Measurements from ENCODE around the gene CPXM1. TPM values are rescaled to one million over a fixed set of nuclear protein-coding genes. Genes with fewer than 3 reads are reported as not detected.

CPXM1 gene
- total RNA-seq, 2 donors from 2014 or later, result 7.4 to 35.5 TPM

GRCh38 chr20:2768632-2769015 is 31.8 kb downstream of the CPXM1 start:
- WGBS, result 28% methylated on average over 5 of the region's 5 CpGs
- no peak for DNase-seq (ENCODE audit: low spot score)
- no peaks in the 10 kb centered on the region for H3K27me3 ChIP-seq (replicated peaks; ENCODE audit: insufficient read depth)
- intact Hi-C loops (cut with DNase I), result no loop called here
- H3K4me1 ChIP-seq (replicated peaks), result peaks cover 21% of the 10 kb centered on the region
- peak overlapping the region; percentile 73 to 77 for H3K27ac ChIP-seq
- no peak for TF ChIP-seq POLR2AphosphoS5 (IDR thresholded peaks at IDR 0.05)
- TF ChIP-seq, protein P1, sequence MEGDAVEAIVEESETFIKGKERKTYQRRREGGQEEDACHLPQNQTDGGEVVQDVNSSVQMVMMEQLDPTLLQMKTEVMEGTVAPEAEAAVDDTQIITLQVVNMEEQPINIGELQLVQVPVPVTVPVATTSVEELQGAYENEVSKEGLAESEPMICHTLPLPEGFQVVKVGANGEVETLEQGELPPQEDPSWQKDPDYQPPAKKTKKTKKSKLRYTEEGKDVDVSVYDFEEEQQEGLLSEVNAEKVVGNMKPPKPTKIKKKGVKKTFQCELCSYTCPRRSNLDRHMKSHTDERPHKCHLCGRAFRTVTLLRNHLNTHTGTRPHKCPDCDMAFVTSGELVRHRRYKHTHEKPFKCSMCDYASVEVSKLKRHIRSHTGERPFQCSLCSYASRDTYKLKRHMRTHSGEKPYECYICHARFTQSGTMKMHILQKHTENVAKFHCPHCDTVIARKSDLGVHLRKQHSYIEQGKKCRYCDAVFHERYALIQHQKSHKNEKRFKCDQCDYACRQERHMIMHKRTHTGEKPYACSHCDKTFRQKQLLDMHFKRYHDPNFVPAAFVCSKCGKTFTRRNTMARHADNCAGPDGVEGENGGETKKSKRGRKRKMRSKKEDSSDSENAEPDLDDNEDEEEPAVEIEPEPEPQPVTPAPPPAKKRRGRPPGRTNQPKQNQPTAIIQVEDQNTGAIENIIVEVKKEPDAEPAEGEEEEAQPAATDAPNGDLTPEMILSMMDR (IDR thresholded peaks at IDR 0.05), result no peak
- TF ChIP-seq POLR2A (IDR thresholded peaks at IDR 0.05), result no peak
- H3K9me3 ChIP-seq, result no peaks in the 10 kb centered on the region
- no peak overlapping the region for H3K4me3 ChIP-seq
- no peaks in the 10 kb centered on the region for H3K36me3 ChIP-seq

DNA sequence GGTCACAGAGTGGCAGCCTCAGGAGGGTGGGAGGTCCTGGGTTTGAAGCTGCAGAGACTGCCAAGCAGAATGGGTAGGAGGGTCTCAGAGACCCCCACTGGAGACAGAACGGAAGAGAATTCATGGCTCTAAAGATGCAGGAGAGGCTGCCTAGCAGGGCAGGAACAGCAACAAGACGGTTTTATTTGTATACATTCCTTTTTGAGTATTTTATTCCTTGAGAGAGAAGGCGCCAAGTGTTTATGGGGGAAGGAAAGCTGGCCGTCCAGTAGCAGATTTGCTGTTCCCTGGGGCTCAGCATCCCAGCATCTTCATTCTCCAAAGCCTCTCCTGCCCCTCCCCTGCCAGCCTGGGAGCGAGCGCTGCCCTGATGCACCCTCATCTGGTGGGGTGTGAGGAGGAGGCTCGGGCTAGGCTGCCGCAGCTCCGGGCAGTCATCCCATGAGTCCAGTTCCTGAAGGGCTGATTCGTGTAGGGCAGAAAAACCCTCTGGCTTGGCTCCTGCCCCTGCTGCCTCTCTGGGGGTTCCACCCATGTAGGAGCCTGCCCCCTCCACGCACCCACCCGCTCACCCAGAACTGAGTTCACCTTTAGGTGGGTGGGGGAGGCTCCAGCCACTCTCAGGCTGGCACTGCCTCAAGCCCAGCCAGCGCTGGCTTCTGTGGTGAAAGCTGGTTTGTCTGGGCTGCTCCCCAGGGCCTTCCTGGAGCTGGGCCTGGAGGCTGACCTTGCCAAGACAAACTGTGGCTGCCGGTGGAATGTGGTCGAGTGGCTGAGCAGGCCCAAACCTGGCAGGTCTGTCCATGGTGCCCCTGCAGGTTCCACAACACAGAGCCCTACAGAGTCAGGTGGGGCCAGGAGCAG is 32.4 kb downstream of the CPXM1 start:
- WGBS, result 18% methylated on average over 15 of the region's 15 CpGs
- H3K27me3 ChIP-seq (replicated peaks; ENCODE audit: insufficient read depth), result no peaks in the 10 kb centered on the region
- DNase-seq (ENCODE audit: low spot score), result peak; percentile 97
- H3K27ac ChIP-seq, result peak overlapping the region; percentile 73 to 77
- H3K36me3 ChIP-seq, result no peaks in the 10 kb centered on the region
- intact Hi-C loops (cut with DNase I), result no loop called here
- H3K4me3 ChIP-seq, result no peak overlapping the region
- peaks cover 21% of the 10 kb centered on the region for H3K4me1 ChIP-seq (replicated peaks)
- TF ChIP-seq POLR2AphosphoS5 (IDR thresholded peaks at IDR 0.05) (peak; percentile 86), POLR2A (IDR thresholded peaks at IDR 0.05) (no peak)
- TF ChIP-seq, protein P1 (IDR thresholded peaks at IDR 0.05), result peak in 2 of 4 experiments; percentile 8 to 21
- H3K9me3 ChIP-seq, result no peaks in the 10 kb centered on the region

GRCh38 chr20:2763186-2763585 is 37.2 kb downstream of the CPXM1 start:
- H3K27ac ChIP-seq, result no peak overlapping the region
- intact Hi-C loops (cut with DNase I), result no loop called here
- no peak overlapping the region for H3K4me3 ChIP-seq
- TF ChIP-seq POLR2A (IDR thresholded peaks at IDR 0.05), result no peak
- TF ChIP-seq, protein P1 (IDR thresholded peaks at IDR 0.05), result no peak
- no peak for TF ChIP-seq POLR2AphosphoS5 (IDR thresholded peaks at IDR 0.05)
- no peaks in the 10 kb centered on the region for H3K9me3 ChIP-seq
- WGBS, result 36% methylated on average over 5 of the region's 5 CpGs
- H3K27me3 ChIP-seq (replicated peaks; ENCODE audit: insufficient read depth), result no peaks in the 10 kb centered on the region
- no peaks in the 10 kb centered on the region for H3K36me3 ChIP-seq
- H3K4me1 ChIP-seq (replicated peaks), result peaks cover 6% of the 10 kb centered on the region
- DNase-seq (ENCODE audit: low spot score), result no peak

GRCh38 chr20:2762578-2763131 is 37.8 kb downstream of the CPXM1 start:
- WGBS, result 33% methylated on average over 2 of the region's 2 CpGs
- TF ChIP-seq POLR2A (IDR thresholded peaks at IDR 0.05), result no peak
- TF ChIP-seq, protein P1 (IDR thresholded peaks at IDR 0.05), result no peak
- no peak for TF ChIP-seq POLR2AphosphoS5 (IDR thresholded peaks at IDR 0.05)
- H3K36me3 ChIP-seq, result no peaks in the 10 kb centered on the region
- H3K27ac ChIP-seq, result no peak overlapping the region
- H3K4me1 ChIP-seq (replicated peaks), result peaks cover 6% of the 10 kb centered on the region
- H3K4me3 ChIP-seq, result no peak overlapping the region
- DNase-seq (ENCODE audit: low spot score), result no peak
- H3K9me3 ChIP-seq, result no peaks in the 10 kb centered on the region
- H3K27me3 ChIP-seq (replicated peaks; ENCODE audit: insufficient read depth), result no peaks in the 10 kb centered on the region
- intact Hi-C loops (cut with DNase I), result no loop called here

Data from prostate gland (tissue), 2 donors.